NCI-H510A (cell line): ENCODE results near the gene MTUS2.
"Not testable (repeated sequence)": the region's sequence is repeated elsewhere in the genome, so short reads cannot be mapped to it uniquely, and the experiment has no call there.

ENCODE experiments used
- DNase-seq: peaks from one replicate; lab custom pipeline; 2025; lab: John Stamatoyannopoulos, UW

The MTUS2 gene

DNA sequence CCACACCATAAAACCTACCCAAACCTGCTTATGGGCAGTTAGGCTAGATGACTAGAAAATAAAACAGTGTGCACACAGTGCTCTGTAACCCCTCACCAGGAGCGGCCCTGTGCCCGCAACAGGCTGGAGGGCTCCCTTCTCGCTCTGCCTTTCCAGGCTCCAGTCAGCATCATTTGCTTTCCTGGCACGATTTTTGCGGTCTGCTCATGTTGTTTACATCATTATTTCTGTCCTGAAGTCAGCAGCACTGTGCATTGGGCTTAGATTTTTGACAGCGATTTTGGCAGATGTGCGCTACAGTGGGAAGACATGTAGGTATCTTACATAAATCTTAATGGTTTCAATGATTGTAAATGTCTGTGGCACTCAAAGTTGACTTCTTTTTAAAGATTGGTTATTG lies 344.0 kb downstream of the MTUS2 start:
- DNase-seq, result no peak

DNA sequence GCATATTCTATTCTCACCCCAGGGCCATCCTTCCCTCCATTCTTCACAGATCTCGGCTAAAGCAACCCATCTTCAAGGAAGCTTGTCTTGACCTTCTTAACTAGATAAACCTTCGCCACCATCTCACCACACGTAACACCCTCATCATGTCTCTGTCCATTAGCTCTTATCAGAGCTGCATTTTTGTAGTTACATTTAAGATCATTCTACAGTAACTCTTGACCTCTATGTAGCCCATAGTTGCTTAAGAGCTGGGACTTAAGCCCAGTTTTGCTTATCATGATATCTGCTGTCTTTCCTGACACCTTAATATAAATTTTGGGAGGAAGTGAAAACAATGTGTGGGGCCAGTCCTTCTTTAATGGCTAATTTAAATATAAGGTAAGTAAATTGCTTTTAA lies 345.1 kb downstream of the MTUS2 start:
- no peak for DNase-seq

DNA sequence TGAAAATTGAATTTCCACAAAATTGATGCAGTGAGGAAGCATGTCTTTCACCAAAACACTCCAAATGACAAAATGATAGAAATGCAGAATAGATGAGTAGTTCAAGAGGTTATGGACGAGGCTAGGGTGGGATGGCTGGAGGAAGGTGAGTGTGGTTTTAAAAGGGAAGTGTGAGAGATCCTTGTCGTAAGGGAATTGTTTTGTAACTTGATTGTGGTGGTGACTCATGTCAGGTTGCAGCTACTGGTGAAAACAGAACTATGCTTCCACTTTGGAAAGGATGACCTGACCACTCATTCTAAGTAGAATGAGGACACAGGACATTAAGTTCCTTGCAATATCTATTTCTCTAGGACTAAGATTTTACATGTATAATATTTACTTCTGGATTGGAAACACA lies 345.7 kb downstream of the MTUS2 start:
- DNase-seq, result no peak

DNA sequence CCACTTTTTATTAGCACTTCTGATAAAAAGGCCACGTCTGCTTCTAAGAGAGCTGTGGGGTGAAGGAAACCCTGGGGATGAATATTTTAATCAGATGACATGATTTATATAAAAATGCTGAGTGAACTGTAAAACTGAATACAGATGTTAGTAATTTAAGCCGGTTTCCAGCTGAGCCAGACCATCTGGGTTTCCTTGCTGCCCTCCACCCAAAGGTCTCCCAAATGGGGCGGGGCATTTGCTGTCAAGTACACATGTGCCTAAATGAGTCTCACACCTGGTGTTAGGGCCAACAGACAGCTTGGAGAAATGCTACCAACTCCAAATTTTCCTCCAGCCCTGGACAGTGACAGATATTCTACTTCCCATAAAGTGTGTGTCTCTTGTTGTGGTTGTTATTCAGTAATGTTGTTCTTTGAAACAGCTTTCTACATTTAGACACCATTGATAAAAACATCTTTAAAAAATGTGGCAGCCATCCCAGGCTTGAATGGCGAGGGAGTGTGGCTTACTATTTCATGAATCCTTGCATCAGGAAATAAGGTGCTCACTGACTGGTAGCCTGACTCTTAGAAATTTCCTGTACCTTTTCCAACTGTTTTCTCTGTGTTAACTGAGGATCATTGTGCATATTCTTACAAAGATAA lies 350.4 kb downstream of the MTUS2 start:
- no peak for DNase-seq

DNA sequence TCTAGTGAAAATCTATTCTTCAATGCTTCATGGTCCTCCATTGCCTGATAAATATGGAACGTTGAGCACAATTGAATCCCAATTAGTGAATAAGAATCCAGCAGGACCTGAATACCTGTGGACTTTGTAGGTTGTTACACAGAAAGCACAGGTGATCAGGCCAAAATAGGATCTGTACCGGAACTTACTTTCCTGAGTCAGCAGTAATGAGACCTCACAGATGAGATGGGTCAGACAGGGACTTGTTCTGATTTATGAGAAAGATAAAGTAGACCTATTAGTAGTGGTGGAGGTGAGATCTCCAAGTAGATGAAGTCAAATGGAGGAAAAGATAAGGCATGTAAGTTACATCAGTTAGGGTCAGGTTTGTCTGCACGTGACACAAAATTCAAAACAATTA lies 351.1 kb downstream of the MTUS2 start:
- DNase-seq, result no peak

DNA sequence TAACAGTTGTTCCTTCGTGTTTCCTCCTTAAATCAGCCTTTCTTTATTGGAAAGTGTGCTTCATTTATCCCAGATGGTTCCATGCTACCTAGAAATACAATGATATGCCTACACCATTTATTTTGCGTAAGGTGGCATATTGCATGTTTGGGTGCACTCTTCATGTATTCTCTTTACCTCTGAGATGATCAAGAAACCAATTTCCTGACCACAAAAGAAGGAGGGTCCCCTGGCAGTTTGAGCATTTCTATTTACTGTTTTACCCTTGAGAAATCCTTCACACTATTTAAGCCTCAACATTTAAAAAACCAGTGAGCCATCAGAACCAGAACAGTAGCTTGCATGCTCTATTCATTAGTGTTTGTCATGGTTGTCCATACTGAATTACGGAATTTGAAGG lies 354.0 kb downstream of the MTUS2 start:
- DNase-seq, result no peak

DNA sequence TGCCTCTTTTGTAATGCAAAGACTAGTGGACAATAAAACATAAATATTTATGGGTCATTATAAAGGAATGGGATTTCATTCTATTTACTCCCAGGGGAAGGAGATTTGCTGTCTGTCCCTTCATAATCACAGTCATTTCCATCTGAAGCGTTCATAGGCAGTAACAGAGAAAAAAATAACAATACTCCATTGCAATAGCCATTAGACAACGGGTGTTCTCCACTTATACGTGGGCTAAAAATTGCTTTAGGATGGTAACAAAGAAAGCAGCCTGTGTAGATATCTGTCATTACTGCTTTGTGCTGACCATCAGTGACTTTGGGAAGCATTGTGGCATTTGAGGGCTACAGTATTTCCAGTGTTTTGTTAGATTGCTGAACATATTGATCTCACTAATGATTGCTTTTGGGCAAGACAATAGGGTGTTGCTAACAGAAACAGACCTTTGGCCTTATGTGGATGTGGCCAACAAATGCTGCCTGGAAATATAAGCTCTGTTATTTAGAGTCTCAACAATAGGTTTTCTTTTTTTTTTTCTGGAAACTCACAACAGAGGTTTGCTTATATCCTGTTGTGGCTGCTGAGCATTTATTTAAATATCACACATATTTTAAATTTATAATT lies 355.2 kb downstream of the MTUS2 start:
- no peak for DNase-seq

DNA sequence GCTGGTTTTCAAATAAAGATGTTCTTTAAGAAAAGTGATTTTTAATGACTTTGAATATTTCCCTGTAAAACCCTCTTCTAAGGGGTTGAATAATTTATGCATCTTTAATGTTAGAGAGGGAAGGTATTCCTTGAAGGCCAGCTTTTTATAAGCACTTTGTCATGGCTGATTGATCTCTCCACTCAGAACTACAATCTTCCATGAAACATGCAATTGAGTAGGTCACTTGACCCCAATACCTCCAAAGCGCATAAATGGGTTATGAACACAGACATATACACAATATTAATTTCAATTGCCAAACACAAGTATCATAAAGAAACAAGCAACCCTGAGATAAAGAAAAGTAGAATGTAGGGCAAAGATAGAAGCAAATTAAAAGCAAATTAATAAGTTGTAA lies 359.9 kb downstream of the MTUS2 start:
- DNase-seq, result no peak

DNA sequence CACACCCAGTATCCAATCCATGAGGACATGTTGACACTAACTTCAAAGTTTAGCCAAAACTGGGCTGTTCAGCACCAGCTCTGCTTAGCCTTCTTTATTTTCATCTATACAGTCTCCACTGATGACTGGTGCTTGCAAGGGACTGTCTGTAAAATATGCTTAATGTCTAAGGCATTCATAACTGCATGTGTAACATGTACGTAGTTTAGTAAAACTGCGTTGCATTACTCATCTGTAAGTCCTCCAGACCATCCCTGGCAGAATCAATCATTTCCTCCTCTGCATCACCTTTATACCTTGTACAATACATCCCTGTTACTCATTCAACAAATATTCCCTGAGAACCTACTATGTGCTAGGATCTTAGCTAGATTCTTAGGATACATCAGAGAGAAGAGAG lies 362.1 kb downstream of the MTUS2 start:
- no peak for DNase-seq

DNA sequence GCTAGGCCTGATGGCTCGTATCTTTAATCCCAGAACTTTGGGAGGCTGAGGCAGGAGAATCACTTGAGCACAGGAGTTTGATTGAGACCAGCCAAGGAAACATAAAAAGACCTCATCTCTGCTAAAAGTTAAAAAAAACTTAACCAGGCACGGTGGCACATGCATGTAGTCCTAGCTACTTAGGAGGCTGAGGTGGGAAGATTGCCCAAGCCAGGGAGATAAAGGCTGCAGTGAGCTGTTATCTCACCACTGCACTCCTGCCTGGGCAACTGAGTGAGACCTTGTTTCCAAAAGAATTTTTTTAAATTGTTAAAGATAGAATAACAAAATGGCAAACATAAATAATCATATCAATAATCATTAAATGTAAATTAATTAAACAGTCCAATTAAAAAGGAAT lies 365.8 kb downstream of the MTUS2 start:
- DNase-seq, result no peak

DNA sequence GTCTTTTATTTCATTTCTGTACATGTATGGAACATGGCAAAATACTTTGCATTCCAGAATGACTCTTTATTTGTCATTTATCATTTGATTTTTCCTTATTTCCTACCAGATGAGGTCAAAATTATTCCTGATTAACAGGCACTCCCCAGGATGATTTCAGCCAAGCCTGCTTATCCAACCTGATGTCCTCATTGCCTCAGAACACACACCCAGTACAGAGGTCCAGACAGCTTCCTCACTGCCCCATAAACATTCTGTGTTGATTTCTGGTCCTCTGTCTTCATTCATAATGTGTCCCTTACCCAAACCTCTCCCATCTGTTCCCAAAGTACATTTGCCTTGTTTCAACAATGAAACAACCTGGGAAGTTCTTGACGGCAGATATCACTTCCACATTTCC lies 367.4 kb downstream of the MTUS2 start:
- DNase-seq, result no peak

DNA sequence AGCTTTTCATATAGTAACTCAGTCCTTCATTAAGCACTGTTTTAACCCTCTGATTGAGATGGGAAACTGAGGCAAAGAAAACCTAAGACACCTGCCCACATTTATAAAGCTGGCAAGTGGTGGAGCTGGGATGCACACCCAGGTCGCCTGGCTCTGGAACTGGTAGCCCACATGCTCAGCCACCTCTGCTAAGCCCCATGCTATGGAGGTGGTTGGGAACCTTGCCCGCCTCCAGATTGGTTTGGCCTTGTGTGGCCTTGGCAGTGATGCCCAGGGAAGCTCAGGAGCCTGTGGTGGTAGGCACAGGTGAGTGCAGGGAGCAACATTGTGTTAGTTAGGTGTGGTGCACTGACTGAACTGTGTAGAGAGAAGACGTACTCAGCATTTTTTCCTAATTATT lies 370.2 kb downstream of the MTUS2 start:
- no peak for DNase-seq

DNA sequence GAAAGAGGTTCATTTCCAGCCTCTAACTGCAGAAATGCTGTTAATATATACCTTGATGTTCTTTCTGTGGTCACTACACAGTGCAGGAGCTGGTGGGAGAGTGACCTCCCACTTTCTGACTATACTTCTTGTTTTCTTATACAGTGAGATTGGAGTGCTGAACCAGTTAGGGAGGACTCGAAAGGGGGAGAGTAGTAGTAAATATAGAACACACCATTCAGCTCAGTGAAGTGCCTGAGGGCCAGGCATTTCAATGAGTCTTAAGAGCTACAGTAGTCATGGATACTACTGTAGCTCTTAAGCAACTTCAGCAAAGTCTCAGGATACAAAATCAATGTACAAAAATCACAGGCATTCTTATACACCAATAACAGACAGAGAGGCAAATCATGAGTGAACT lies 372.9 kb downstream of the MTUS2 start:
- DNase-seq, result no peak

DNA sequence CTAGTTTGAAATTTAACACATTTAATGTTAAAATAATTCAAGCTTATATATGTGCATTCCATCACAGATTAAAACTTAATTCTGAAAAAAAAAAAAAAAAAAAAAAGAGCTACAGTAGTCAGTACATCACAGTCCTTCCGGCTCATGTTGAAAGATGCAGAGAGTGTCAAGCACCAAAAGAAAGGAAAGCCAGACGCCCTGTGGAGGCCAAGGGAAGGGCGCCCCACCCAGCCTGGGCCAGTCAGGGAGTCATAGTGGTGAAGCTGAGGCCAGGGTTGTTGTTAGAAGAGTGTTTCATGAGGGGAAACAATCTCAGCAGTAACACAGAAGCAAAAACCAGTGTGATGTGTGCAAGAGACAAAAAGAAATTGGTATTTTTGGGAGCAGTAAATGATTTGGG lies 375.3 kb downstream of the MTUS2 start:
- DNase-seq, result no peak

DNA sequence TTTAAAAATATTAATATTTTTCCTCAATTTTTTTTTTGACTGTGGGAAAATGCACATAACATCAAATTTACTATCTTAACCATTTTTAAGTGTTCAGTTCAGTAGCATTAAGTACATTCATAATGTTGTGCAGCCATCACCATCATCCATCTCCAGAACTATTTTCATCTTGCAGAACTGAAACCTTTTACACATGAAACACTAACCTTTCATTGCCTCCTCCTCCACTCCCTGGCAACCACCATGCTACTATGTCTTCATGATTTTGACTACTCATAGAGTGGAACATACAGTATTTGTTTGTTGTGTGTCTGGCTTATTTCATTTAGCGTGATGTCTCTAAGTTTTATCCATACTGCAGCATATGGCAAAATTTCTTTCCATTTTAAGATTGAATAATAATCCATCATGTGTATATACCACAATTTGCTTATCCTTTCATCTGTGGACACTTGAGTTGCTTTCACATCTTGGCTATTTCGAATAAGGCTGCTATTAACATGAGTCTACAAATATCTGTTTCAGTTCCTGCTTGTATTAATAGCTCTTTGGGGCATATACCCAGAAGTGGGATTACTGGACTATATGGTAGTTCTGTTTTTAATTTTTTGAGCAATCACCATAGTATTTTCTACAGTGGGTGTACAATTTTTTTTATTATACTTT lies 376.4 kb downstream of the MTUS2 start:
- DNase-seq, result no peak

DNA sequence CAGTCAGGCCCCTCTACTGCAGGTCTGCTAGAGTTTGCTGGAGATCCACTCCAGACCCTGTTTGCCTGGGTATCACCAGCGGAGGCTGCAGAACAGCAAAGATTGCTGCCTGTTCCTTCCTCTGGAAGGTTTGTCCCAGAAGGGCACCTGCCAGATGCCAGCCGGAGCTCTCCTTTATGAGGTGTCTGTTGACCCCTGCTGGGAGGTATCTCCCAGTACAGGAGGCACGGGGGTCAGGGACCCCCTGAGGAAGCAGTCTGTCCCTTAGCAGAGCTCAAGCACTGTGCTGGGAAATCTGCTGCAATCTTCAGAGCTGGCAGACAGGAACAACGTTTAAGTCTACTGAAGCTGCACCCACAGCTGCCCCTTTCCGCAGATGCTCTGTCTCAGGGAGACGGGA lies 382.6 kb downstream of the MTUS2 start:
- DNase-seq, result not testable (repeated sequence)

DNA sequence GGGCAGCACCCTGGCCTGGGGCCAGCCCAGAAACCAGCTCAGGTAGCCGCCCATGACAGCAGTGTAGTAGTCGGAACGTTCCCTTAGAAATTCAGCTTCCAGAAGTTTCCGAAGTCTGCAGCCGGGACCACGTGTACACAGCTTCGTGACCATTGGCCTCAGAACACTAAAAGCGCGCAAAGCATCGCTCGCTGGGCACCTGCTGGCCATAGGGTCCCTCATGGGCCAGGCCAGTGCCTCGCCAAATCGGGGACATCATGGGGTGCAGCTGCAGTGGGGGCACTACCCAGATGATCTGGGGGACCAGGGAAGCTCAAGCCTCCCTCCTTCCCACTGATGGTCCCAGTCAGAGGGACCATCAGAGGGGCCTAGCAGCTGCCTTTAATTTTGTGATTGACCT lies 384.5 kb downstream of the MTUS2 start:
- DNase-seq, result no peak

DNA sequence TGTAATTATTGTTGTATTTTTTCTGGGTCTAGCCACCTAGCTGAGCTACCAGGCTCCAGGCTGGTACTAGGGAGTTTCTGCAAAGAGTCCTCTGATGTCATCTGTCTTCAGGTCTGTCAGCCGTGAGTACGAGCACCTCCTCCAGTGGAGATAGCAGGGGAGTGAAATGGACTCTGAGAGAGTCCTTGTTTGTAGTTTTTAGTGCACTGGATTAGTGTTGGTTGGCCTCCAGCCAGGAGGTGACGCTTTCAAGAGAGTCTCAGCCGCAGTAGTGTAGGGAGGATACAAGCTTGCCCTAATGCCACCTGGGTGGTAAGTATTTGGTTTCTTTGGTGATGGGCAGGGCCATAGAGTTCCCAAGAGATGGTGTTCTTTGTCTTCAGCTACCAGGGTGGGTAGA lies 390.5 kb downstream of the MTUS2 start:
- DNase-seq, result no peak

DNA sequence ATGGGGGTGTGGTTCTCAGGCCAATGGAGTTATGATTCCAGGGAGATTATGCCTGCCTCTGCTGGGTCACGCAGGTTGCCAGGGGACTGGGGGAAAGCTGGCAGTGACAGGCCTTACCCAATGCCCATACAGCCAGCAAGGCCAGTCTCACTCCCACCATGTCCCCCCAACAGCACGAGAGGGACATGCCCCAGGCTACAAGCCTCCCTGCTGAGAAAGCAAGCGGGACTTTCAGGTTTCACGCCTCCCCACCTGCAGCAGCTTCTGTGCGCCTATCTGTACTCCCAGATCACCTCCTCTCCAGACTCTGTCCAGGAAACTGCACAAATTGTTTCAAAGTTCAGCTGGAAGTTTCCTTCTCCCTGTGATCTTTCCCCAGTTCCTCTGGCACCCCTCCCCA lies 391.0 kb downstream of the MTUS2 start:
- DNase-seq, result not testable (repeated sequence)

DNA sequence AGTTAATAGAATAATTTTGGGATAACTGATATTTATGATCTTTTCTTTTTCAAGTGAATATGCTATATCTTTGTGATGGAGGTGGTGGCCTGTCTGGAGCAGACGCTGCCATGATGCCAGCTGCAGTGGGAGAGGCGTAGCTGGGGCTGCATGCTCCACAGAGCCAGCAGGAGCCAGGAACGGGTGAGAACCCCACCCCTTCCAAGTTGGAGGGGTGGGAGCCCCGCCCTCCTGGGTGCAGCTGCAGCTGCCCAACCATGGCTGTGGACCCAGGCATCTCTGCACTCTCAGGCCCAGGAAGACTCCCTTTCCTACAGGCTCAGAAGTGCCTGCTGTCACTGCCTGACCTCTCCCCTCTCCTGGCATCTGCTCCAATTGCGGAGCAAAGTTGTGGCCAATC lies 402.3 kb downstream of the MTUS2 start:
- no peak for DNase-seq

DNA sequence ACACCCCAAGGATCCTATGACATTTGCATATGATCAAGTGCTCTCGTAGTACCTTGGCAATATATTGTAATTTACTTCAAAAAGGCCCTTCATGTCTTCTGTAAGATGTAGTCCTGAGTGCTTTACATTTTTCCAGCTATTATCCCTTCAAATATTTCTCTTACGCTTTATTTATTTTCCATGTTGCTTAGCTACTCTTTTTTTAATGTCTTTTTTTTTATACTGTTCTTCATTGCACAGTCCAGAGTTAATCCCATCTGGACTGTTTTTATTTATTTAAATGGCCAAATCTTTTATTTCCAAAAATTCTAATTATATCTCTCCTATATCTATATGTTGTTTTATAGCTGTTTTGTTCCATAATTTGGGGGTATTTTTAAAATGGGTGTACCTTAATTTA lies 404.1 kb downstream of the MTUS2 start:
- DNase-seq, result no peak

DNA sequence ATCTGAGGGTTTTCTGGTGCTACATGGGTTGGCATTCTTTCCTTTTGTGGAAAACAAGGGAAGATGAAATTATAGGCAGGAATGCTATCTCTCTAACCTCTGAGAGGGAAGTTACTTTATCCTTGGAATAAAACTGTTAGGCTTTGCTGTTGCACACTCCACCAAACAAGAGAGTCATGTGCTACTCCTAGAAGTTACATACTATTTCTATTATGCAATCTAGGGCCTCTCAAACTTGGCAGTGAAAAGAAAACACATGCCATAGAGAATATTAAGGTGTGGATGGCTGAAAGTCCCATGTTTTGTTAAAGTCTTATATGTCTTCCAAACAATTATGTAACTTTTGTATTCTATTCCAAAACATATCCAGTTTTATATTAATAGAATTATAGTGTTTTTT lies 407.4 kb downstream of the MTUS2 start:
- no peak for DNase-seq

DNA sequence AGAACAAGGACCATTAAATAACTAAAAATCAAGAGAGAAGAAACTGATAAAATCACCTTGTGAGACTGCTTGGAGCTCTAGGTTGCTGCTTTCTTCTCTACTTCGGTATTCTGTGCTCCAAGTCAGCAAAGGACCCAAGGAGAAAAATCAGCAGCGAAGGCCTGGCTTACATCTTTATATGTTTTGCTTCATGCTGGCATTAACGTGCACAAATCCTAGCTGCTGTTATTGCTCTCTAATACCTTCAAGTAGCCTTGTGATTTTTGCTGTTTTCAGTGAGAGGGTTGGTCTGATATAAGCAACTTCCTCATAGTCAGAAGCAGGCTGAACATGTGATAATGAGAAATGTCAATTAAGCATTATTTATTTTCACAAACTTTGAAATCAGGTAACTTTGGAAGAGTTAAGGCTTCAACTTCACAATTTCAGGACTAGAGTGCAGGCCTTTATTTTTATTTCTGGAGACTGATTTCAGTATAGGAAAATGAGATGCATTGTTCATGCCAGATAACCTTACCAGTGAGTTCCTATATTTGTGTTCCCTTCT lies 410.2 kb downstream of the MTUS2 start:
- DNase-seq, result no peak
